Hepatocyte (in vitro differentiated cells): ENCODE data around the gene MACC1. TPM values are rescaled to one million over a fixed set of nuclear protein-coding genes. Genes with fewer than 3 reads are reported as not detected.

ENCODE experiments used
- DNase-seq: peaks from one replicate; pipeline ENCODE4 v3.0.0-alpha.2; 2016; ENCODE audit warnings: low spot score
- H2AFZ ChIP-seq: fragments of 200-600 bp; sonication (generic); 2 replicates; pipeline ENCODE4 v1.6.0; 2016; ENCODE audit warnings: antibody characterized with exemption, mild to moderate bottlenecking
- H3K27ac ChIP-seq: fragments of 200-600 bp; sonication (generic); 2 replicates; pipeline ENCODE4 v1.5.1; 2016; ENCODE audit warnings: mild to moderate bottlenecking
- H3K27me3 ChIP-seq: fragments of 200-600 bp; sonication (generic); 2 replicates; pipeline ENCODE4 v1.6.1; 2016
- H3K36me3 ChIP-seq: fragments of 200-600 bp; sonication (generic); replicated peaks from 2 replicates; pipeline ENCODE4 v1.5.1; 2016; ENCODE audit warnings: low read depth; ENCODE audit not compliant: insufficient read depth
- H3K4me1 ChIP-seq: fragments of 200-600 bp; sonication (generic); 2 replicates; pipeline ENCODE4 v1.5.1; 2016; ENCODE audit warnings: mild to moderate bottlenecking, moderate library complexity; ENCODE audit not compliant: insufficient read depth
- H3K4me2 ChIP-seq: fragments of 200-600 bp; sonication (generic); 2 replicates; pipeline ENCODE4 v1.6.0; 2016
- H3K4me3 ChIP-seq: fragments of 200-600 bp; sonication (generic); 2 replicates; pipeline ENCODE4 v1.5.1; 2016; ENCODE audit warnings: mild to moderate bottlenecking
- H3K79me2 ChIP-seq: fragments of 200-600 bp; sonication (generic); 2 replicates; pipeline ENCODE4 v1.6.0; 2017; ENCODE audit warnings: mild to moderate bottlenecking
- H3K9me2 ChIP-seq: fragments of 200-600 bp; sonication (generic); replicated peaks from 2 replicates; pipeline ENCODE4 v1.6.0; 2017; ENCODE audit warnings: mild to moderate bottlenecking; ENCODE audit not compliant: insufficient read depth
- H3K9me3 ChIP-seq: fragments of 200-600 bp; sonication (generic); 2 replicates; pipeline ENCODE4 v1.5.1; 2016; ENCODE audit warnings: low read depth, mild to moderate bottlenecking
- H4K20me1 ChIP-seq: fragments of 200-600 bp; sonication (generic); 2 replicates; pipeline ENCODE4 v1.6.0; 2016; ENCODE audit warnings: mild to moderate bottlenecking; ENCODE audit not compliant: insufficient read depth, poor library complexity, severe bottlenecking
- CTCF ChIP-seq: fragments of 200-600 bp; sonication (generic); IDR thresholded peaks from 2 replicates; pipeline ENCODE4 v1.5.1; 2016; ENCODE audit warnings: antibody characterized with exemption, mild to moderate bottlenecking; ENCODE audit not compliant: poor library complexity
- EZH2 ChIP-seq: fragments of 200-600 bp; sonication (generic); IDR thresholded peaks from 2 replicates; pipeline ENCODE4 v1.6.1; 2016; ENCODE audit warnings: antibody characterized with exemption, mild to moderate bottlenecking, borderline replicate concordance
- EZH2phosphoT487 ChIP-seq: fragments of 200-600 bp; sonication (generic); IDR thresholded peaks from one replicate; pipeline ENCODE4 v1.6.1; 2018; ENCODE audit warnings: antibody characterized with exemption, mild to moderate bottlenecking, low read depth, moderate library complexity; ENCODE audit not compliant: unreplicated experiment, severe bottlenecking
- WGBS: methylation state at CpG from one replicate; pipeline ENCODE4 v1.1.6; 2016; ENCODE audit warnings: low lambda C conversion rate; ENCODE audit errors: missing lambda C conversion rate; 5-methylcytosine and 5-hydroxymethylcytosine counted together
- polyA plus RNA-seq: library from polyadenylated mRNA; unstranded; fragments of >200 nt; fragmentation: Nextera tagmentation; extraction: Ambion mirVana; gene quantifications from 2 replicates; pipeline ENCODE4 v1.2.1, GENCODE V29; 2016
- total RNA-seq: library from RNA; depleted of rRNA; stranded (reverse); fragments of >200 nt; gene quantifications from 2 replicates; pipeline ENCODE4 v1.2.3, GENCODE V29; 2014

The MACC1 gene
- total and polyA plus RNA-seq, 2 experiments from 2014 or later: 6.9 to 46.0 TPM

GRCh38 chr7:20197125-20197748 is 19.9 kb downstream of the MACC1 start:
- no peaks in the 10 kb centered on the region for H3K9me3 ChIP-seq
- H3K79me2 ChIP-seq: peaks cover 36% of the 10 kb centered on the region
- H3K4me3 ChIP-seq: no peak overlapping the region
- H3K27me3 ChIP-seq: no peaks in the 10 kb centered on the region
- H4K20me1 ChIP-seq: no peaks in the 10 kb centered on the region
- no peak overlapping the region for H2AFZ ChIP-seq
- H3K4me2 ChIP-seq: peak overlapping the region; percentile 12
- peaks cover 6% of the 10 kb centered on the region for H3K4me1 ChIP-seq
- no peaks in the 10 kb centered on the region for H3K36me3 ChIP-seq
- DNase-seq: no peak
- 62% methylated on average over 4 of the region's 4 CpGs for WGBS
- H3K9me2 ChIP-seq: no peaks in the 10 kb centered on the region
- TF ChIP-seq CTCF (no peak), EZH2phosphoT487 (no peak), EZH2 (no peak)
- peak overlapping the region; percentile 37 for H3K27ac ChIP-seq

- Histone ChIP-seq H3K9me2 (no peaks in the 10 kb centered on the region), H3K4me1 (peaks cover 6% of the 10 kb centered on the region), H4K20me1 (no peaks in the 10 kb centered on the region), H3K36me3 (no peaks in the 10 kb centered on the region), H3K27me3 (no peaks in the 10 kb centered on the region), H3K79me2 (peaks cover 26% of the 10 kb centered on the region), H3K27ac (no peak overlapping the region), H3K4me3 (no peak overlapping the region), H3K4me2 (no peak overlapping the region), H3K9me3 (no peaks in the 10 kb centered on the region), H2AFZ (no peak overlapping the region)
- DNase-seq: no peak
- 79% methylated on average over 4 of the region's 4 CpGs for WGBS
- TF ChIP-seq CTCF (no peak), EZH2phosphoT487 (no peak)
These were observed 22.7 kb downstream of the MACC1 start for GRCh38 chr7:20194343-20194995.

GRCh38 chr7:20193873-20194272 is 23.3 kb downstream of the MACC1 start:
- Histone ChIP-seq H4K20me1 (no peaks in the 10 kb centered on the region), H3K4me1 (peaks cover 6% of the 10 kb centered on the region), H3K9me2 (no peaks in the 10 kb centered on the region), H3K4me2 (no peak overlapping the region), H2AFZ (no peak overlapping the region), H3K36me3 (no peaks in the 10 kb centered on the region), H3K27ac (peak overlapping the region; percentile 32), H3K9me3 (no peaks in the 10 kb centered on the region), H3K4me3 (no peak overlapping the region), H3K79me2 (peaks cover 32% of the 10 kb centered on the region), H3K27me3 (no peaks in the 10 kb centered on the region)
- DNase-seq: no peak
- WGBS: 92% methylated on average over 6 of the region's 6 CpGs
- no peak for TF ChIP-seq CTCF
- no peak for TF ChIP-seq EZH2phosphoT487
- no peak for TF ChIP-seq EZH2
